ENCODE results near the gene LIPK.
"Not testable (repeated sequence)": the region's sequence is repeated elsewhere in the genome, so short reads cannot be mapped to it uniquely, and the experiment has no call there.

LIPK gene

DNA sequence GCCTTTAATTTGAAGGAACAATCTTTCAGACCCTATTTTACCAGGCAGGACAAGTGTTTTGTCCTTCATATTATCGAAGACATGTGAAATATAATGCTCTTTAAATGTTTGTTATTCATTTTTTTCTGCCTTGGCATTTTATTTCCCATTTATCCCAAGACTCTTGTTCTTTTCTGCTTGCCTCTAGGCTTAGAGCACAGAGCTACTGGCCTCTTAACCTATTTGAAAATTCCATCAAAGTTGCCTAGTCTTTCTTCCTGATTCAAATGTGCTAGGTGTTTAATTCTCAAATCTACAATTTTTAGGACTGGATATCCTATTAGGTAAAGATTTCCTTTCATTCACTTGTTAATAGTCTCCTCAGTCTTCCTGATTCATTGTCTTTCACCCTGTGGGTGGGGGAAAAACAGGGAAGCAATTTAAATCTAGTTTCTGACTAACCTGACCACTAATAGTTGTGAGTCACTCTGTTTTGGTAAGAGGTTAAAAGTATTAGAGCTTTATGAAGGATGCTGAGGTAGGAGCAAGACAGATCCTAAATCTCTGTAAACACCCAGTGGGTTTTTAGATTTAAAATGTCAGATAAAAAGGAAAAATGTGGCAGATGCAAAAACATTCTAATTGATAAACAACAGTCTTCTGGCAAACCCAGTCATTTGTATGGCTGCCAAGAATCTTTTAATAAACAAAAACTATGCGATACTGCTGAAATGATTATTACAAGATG, 1.5 kb downstream of the LIPK start:
- intact Hi-C loops (cut with DNase I), result no loop called here

DNA sequence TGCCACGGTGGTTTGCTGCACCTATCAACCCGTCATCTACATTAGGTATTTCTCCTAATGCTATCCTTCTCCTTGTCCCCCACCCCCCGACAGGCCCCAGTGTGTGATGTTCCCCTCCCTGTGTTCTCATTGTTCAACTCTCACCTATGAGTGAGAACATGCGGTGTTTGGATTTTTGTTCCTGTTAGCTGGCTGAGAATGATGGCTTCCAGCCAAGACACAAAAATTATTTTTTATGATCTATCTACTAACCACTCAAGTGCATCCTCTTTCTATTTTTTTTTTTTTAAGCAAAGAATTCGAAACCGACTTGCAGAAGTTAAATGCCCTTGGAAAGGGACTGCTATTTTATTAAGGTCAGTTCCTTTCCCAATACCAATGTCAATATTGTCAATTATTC, 3.3 kb downstream of the LIPK start:
- intact Hi-C loops (cut with DNase I), result not testable (repeated sequence)

More for the DNA sequence above, 1.5 kb downstream of the LIPK start:
- DNase-seq, result no peak

DNA sequence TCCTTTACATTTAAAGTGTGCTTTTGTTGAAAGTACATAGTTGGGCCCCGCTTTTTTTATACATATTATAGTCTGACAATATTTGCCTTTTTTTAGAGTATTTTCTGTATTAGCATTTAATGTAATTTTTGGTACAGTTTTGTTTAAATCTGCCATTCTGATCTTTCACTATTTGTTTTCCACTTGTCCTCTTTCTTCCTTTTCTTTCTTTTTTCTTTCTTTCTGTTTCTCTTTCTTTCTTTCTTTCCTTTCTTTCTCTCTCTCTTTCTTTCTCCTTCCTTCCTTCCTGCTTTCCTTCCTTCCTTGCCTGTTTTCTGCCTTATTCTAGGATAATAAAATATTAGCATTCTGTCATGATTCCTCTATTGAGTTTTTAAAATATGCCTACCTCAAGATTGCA, 9.5 kb downstream of the LIPK start:
- no peak for DNase-seq
- intact Hi-C loops (cut with DNase I), result no loop called here

More for the DNA sequence above, 3.3 kb downstream of the LIPK start:
- not testable (repeated sequence) for DNase-seq

DNA sequence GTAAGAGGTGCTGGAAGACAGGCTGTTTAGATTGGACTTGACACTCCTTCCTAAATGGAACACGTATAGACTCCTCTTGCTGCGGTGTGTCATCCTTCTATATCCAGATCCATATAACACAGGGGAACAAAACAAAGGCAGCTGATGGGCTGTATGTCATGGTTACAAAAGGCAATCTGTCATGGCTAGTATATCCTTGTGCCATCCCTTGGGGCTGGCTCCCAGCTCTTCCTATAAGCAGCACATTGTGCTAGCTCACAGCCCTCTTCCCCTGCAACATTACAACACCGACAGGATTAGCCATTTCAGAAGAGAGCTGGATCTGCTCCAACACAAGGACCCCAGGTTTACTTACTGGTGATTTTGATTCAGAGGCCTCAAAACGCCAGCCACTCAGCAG, 15.3 kb downstream of the LIPK start:
- intact Hi-C loops (cut with DNase I), result no loop called here
- DNase-seq, result no peak

DNA sequence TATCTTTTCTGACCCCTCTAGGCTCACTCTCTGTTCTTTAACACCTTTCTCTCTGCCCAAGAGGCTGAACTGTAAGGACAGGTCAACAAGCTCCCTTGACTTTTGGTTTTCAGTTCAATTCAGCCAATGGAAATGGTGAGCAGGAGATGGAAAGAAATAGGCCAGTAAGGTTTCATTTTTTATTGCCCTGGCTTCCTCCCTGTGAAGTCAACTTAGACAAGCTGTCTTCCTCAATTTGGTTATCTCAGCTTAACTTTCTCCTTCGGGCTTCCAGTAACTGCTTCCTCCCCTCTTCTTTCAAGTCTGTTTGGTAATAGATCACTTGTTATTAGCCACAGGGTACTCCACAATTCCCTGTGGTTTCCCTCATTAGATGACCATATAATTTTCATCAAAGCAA, 19.7 kb downstream of the LIPK start:
- DNase-seq, result no peak
- intact Hi-C loops (cut with DNase I), result no loop called here

DNA sequence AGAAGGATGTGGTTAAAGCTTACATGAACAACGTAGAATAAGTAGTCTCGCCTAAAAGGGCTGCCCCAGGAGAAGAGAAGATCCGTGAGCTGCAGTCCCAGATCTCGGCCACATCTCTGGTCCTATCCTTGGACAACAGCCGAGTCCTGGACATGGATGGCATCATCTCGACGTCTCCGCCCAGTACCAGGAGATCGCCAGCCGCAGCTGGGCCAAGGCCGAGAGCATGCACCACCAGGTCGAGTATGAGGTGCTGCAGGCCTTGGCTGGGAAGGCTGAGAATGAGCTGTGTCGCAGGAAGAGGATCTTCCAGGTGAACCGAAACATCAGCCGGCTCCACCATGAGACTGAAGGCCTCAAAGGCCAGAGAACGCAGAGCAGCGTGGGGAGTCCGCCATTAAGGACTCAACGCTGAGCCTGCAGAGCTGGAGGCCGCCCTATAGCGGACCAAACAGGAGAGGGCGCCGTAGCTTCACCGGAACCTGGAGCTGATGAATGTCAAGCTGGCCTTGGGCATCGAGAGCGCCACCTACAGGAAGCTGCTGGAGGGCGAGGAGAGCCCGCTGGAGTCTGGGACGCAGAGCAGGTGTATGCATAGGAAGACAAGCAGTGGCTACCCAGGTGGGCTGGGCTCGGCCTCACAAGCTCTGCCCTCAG, 22.2 kb downstream of the LIPK start:
- no peak for DNase-seq
- intact Hi-C loops (cut with DNase I), result no loop called here

DNA sequence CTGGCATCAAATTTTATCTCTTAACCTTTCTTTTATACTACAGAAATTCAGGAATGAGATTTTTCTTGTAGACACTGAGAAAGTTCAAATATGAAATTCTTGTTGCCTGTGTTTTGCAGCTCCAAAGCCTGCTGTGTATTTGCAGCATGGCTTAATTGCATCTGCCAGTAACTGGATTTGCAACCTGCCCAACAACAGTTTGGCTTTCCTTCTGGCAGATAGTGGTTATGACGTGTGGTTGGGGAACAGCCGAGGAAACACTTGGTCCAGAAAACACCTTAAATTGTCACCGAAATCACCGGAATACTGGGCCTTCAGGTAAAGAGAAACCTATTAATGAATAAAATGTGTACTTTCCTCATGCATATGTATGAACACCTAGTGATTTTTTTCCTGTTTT, 24.8 kb downstream of the LIPK start:
- no peak for DNase-seq
- intact Hi-C loops (cut with DNase I), result no loop called here

DNA sequence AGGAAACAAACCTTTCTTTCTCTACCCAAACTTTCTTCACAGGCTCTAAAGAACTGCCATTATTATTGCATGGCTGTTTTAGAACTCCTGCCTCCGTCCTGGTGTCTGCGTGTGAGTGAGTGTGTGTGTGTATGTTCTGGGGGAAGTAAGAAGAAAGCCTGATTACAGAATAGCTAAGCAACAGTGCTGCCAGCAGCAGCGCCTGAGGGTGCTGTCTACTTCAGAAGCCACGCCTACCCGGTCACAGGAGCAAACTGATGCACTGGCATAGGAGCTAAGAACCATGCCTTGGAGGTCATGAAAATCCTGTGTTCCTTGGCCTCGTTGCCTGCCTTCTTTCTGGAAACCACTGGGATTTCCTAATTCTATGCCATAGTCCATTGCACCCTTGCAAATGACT, 25.2 kb downstream of the LIPK start:
- intact Hi-C loops (cut with DNase I), result no loop called here
- DNase-seq, result peak in 4 of 42 donors; percentile 10 to 29 (median 15)

DNA sequence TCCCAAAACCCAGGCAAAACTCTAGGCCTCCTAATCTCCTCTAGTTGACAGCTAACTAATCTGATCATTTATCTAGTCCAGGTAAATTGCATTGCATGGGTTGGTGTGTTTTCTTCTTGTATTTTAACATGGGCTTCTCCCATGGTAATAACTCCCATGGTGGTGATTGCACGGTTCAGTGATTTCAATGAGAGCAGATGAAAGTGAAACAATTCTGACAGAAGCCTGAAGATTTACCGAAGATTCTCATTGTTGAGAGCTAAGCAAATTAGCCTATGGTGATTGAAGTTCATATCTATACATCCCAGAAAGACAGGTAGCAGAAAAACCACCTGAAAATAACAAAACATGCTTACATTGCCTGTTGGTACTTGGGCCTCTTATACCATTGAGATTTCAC, 27.2 kb downstream of the LIPK start:
- intact Hi-C loops (cut with DNase I), result no loop called here
- DNase-seq, result no peak

DNA sequence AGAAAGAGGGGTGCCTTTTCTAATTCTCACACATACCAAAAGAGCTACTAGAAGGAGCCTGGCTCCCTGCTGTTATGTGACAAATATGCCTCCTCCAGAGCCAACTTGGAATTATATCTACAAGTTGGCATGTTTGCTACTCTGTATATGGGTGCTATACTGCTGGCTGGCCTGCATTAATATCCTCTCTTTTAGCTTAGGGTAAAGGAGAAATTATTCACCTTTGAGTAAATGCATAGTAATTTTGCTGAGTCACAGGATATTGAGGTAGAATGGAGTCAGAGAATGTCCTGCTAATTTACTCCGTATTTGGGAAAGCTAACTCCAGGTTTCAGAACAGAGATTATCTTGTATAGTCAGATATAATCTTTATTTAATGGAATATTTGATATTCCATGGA, 29.6 kb downstream of the LIPK start:
- no peak for DNase-seq
- intact Hi-C loops (cut with DNase I), result no loop called here

DNA sequence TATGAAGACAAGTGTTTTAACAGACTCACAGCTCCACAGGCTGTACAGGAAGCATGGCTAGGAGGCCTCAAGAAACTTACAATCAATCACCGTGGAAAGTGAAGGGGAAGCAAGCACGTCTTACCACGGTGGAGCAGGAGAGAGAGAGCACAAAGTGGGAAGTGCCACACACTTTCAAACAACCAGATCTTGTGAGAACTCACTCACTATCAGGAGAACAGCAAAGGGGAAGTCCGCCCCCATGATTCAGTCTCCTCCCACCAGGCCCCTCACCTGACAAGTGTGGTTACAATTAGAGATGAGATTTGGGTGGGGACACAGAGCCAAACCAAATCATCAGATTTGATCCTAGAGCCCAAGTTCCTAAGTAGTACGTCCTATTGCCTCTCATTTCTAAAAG, 35.9 kb downstream of the LIPK start:
- intact Hi-C loops (cut with DNase I), result not testable (repeated sequence)
- DNase-seq, result peak in 14 of 42 donors; percentile 6 to 54 (median 26)

DNA sequence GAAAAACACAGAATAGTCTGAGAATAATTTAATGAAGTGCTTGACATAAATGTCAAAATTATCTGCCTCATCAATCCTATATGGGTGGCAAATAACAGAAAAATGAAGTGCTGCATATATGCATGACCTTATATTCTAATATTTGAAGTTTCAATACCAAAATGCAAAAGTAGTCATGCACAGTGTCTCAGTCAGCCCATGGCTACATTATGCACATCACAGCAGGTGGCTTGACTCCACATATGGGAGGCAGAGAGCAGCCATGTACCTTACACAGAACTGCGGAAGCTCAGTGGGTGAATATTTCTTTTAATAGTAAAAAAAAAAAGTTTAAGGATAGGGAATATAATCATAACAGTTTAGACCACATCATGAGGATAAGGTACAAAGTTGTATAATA, 36.4 kb downstream of the LIPK start:
- peak in 1 of 42 donors; percentile 10 for DNase-seq
- intact Hi-C loops (cut with DNase I), result no loop called here

DNA sequence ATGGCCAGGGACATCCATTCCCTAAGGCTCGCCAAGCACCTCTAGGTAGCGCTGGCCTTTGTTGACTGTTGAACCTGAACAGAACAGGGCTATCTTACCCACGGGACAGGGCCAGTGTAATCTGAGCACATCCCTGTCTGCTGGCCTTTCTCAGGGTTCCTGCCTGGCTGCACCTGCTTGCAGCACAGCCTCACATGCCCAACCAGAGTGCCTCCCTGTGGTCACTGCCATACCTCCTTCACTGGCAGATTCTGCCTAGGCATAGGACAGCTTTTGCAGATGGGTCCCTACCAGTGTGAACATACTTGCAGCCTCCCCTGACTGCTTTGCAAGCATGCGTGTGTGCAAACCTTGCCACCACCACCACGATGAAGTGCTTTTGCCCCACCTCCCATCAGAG, 38.0 kb downstream of the LIPK start:
- intact Hi-C loops (cut with DNase I), result no loop called here

DNA sequence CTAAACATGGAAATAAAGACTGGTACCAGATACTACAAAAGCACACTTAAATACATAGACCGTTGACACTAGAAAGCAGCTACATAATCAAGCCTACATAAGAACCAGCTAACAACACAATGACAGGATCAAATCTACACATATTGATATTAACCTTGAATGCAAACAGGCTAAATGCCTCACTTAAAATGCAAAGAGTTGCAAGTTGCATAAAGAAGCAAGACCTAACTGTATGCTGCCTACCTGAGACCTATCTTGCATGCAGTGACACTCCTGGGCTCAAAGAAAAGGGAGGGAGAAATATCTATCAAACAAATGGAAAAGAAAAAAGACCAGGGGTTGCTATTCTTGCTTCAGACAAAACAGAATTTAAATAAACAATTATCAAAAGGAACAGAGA, 39.6 kb downstream of the LIPK start:
- intact Hi-C loops (cut with DNase I), result no loop called here
- DNase-seq, result no peak

More for the DNA sequence above, 38.0 kb downstream of the LIPK start:
- no peak for DNase-seq

DNA sequence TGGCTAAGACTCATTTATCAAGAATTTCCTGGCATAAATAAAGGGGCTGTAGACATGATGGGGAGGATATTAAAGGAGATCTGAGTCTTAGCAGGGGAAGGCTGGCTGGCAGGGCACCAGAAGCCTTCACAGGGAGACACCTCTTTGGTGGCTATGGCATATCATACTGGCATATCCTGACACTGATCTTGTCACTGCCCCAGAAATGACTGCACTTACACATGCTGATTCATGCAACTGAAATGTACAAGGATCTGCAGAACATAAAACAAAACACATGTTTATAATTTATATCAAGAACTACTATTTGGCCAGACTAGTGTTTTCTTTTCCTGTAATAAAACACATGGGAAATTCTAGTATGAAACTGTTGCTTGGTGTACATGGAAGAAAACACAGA, 48.2 kb downstream of the LIPK start:
- intact Hi-C loops (cut with DNase I), result no loop called here
- no peak for DNase-seq

DNA sequence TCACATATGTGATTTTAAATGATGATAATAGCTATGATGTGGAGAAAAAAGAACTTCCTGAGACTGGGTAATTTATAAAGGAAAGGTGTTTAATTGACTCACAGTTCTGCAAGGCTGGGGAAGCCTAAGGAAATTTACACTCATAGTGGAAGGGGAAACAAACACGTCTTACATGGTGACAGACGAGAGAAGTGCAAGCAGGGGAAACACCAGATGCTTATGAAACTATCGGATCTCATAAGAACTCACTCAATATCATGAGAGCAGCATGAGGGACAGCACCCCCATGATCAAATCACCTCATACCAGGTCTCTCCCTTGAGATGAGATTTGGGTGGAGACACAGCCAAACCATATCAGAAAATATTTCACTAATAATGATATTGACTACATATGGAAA, 49.7 kb downstream of the LIPK start:
- intact Hi-C loops (cut with DNase I), result no loop called here
- no peak for DNase-seq

DNA sequence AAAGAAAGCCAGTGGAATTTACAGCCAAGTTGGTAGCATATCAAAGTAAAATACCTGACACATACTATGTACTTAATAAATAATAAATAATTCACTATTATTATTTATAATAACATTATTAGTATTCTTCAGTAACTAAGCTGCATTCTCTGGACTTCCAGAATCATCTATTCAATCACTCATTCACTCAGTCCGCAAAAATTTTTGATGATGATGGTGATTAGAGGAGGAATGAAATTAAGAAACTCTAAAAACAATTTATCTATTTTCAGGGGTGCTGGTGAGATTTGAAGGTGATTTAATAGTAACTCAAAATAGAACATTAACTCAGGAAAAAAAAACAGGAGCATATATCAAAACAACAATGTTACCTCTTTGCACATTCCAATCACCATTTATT, 50.6 kb downstream of the LIPK start:
- intact Hi-C loops (cut with DNase I), result no loop called here
- no peak for DNase-seq

DNA sequence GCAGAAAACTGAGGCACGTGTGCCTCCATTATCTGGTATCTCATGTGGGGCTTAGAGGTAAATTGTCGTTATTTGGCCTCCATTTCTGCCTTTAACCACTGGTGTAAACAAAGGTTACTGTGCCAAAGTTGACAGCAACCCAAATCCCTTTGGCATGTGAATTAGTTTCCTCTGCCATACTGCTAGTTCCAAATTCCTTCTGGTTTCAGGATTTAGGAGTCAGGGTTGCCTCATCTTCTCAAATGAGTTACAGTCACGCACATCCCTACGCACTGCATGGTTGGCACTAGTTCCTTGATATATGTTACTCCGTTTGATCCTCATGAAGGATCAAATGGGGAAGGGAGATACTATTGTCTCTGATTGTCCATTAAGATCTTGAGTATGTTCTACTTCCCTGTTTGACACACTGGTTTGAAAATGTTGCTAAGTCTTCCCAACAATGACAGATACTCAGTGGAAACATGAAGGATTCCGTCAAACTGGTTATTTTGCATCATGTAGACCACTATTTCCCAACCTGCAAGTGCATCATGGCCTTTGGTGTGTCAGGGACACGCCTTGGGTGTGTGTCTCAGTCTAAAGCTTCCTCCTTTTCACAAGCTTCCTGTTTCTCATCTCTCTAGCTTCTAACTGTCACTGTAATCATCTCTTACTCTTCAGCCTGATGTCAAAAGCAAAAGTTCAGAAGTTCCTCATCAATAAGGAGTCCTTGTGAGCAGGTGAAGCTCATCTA, 53.5 kb downstream of the LIPK start, which contains the start of gene LIPN:
Gene LIPN (plus strand): TSS at position 655 of the 736 bp plus-strand sequence. CDS start 1,386 bp downstream, outside the sequence.
- intact Hi-C loops (cut with DNase I), result no loop called here
- peak in 4 of 42 donors; percentile 1 to 28 (median 12) for DNase-seq

DNA sequence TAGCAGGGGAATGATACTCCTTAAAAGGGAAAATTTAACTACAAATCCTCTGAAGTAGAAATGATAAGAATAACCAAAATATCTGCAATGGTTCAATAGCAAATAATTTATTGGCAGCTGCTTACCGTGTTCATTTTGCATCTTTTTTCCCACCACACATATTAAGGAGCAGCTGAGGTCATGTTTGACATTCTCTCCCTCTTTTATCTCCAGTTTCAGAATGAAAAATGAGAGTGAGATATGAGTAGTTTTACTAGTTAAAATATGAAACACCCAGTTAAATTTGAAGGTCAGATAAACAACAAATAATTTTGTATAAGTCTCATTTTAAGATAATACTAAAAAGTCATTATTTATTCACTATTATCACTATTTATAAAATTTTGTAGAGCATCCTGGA, 56.9 kb downstream of the LIPK start:
- intact Hi-C loops (cut with DNase I), result no loop called here
- DNase-seq, result no peak

DNA sequence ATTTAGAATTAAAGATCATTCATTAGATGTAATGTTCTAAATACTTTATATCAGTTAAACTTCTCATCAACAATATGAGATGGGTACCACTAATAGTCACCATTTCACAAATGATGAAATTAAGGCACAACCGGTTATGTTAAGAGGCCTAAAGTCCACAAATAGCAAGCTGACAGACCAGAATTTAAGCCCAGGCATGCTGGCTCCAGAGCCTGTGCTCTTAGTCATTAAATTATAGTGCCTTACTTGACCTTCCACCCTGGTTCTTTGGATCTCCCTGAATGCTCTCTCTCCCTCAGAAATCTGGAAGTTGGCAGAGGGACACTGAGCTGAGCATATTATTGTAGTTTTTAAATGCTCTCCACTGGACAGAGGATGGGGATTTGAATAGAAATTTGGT, 57.4 kb downstream of the LIPK start:
- DNase-seq, result no peak
- intact Hi-C loops (cut with DNase I), result no loop called here
